Right lobe of liver (tissue), 6 donors: ENCODE measurements around the gene WDR35. TPM values are rescaled to one million over a fixed set of nuclear protein-coding genes. Genes with fewer than 3 reads are reported as not detected.

Source experiments
- ATAC-seq, 4 donors: fragments of 200-7000 bp; cut with Tn5 transposase; one replicate each; pipeline ENCODE4 v1.9.1; 2020; ENCODE audit warnings: mild to moderate bottlenecking in 4 of 4, moderate library complexity in 4 of 4
- DNase-seq, 3 donors: peaks; one replicate each; pipeline ENCODE4 v3.0.0-alpha.2; 2020
- H3K27ac ChIP-seq, 3 donors: fragments of 200-600 bp; one replicate each; pipeline ENCODE4 v1.8.0; 2022
- H3K27me3 ChIP-seq, 2 donors: fragments of 200-600 bp; one replicate each; pipeline ENCODE4 v1.8.0; 2022
- H3K36me3 ChIP-seq, 4 donors: fragments of 200-600 bp; sonication (generic) in 1 of 4; one replicate each; pipeline versions ENCODE4 v1.5.1 to v1.8.0; 2017 to 2022; ENCODE audit warnings: control low read depth in 1 of 4
- H3K4me1 ChIP-seq, 4 donors: fragments of 200-600 bp; sonication (generic) in 1 of 4; one replicate each; pipeline versions ENCODE4 v1.5.1 to v1.8.0; 2017 to 2022; ENCODE audit warnings: control low read depth in 1 of 4
- H3K4me3 ChIP-seq, 3 donors: fragments of 200-600 bp; one replicate each; pipeline ENCODE4 v1.8.0; 2022
- H3K9me3 ChIP-seq, 4 donors: fragments of 200-600 bp; sonication (generic) in 1 of 4; one replicate each; pipeline versions ENCODE4 v1.5.1 to v1.8.0; 2017 to 2022; ENCODE audit warnings: control low read depth in 1 of 4
- CTCF ChIP-seq, 4 donors: fragments of 200-600 bp in 3 of 4; fragments of 450-650 bp in 1 of 4; IDR thresholded peaks; one replicate each; pipeline versions ENCODE4 v1.5.1 to v1.8.0; 2016 to 2022; ENCODE audit warnings: antibody characterized with exemption in 4 of 4, mild to moderate bottlenecking in 2 of 4
- POLR2A ChIP-seq: fragments of 450-650 bp; IDR thresholded peaks from one replicate; pipeline ENCODE4 v1.6.1; 2017; ENCODE audit warnings: antibody characterized with exemption, mild to moderate bottlenecking
- WGBS: methylation state at CpG from one replicate; pipeline ENCODE4 v1.1.6; 2018; ENCODE audit warnings: low coverage, low lambda C conversion rate; ENCODE audit not compliant: insufficient coverage; ENCODE audit errors: missing lambda C conversion rate; 5-methylcytosine and 5-hydroxymethylcytosine counted together
- intact Hi-C, 2 donors: fragments of 100-400 bp; cut with DNase I; formaldehyde crosslinking; loops; one replicate each; pipeline versions ENCODE4 v1.11.2 to v1.14.1; 2022
- total RNA-seq, 6 experiments: library from RNA; depleted of rRNA in 2 of 6; stranded (reverse); fragments of >200 nt in 2 of 6; fragmentation: NEBNext Ultra II Directional in 3 of 6; extraction: Animal tissue kit (Norgen Biotek cat#: 25700) in 3 of 6; gene quantifications; one replicate each; pipeline versions ENCODE4 v1.1.0 to v1.2.4, GENCODE V29; 2016 to 2023
- donor health status: DM: no; HTN: yes; CAD: no.
- donor health status: DM: no; HTN: no; CAD: no.
- donor health status: DM: no; HTN: no; CAD: no.
- donor health status: DM: no; HTN: yes; CAD: no.
- donor health status: DM: no; HTN: yes; CAD: no.

Gene WDR35
- total RNA-seq, 6 experiments from 2014 or later: 1.2 to 3.3 (median 2.5) TPM

- Histone ChIP-seq H3K27ac (no peak overlapping the region), H3K27me3 (peaks cover 0 to 8% of the 10 kb centered on the region in 2 donors), H3K4me3 (peak overlapping the region in 1 of 3 donors; percentile 51), H3K36me3 (no peaks in the 10 kb centered on the region), H3K4me1 (peaks cover 0 to 5% (median 0%) of the 10 kb centered on the region in 4 donors), H3K9me3 (no peaks in the 10 kb centered on the region)
- ATAC-seq: no peak
- no peak for DNase-seq
- intact Hi-C loops: loop anchor here in 1 of 2 donors (5.0 kb wide), 1 partner anchor 84 kb away; no protein-coding TSS in a partner anchor
- 58% methylated on average over 12 of the region's 15 CpGs for WGBS
- TF ChIP-seq POLR2A: no peak
- TF ChIP-seq CTCF (IDR thresholded peaks at IDR 0.05): no peak
Measured at GRCh38 chr2:20013126-20013849, 23.4 kb upstream of the WDR35 start.

DNA sequence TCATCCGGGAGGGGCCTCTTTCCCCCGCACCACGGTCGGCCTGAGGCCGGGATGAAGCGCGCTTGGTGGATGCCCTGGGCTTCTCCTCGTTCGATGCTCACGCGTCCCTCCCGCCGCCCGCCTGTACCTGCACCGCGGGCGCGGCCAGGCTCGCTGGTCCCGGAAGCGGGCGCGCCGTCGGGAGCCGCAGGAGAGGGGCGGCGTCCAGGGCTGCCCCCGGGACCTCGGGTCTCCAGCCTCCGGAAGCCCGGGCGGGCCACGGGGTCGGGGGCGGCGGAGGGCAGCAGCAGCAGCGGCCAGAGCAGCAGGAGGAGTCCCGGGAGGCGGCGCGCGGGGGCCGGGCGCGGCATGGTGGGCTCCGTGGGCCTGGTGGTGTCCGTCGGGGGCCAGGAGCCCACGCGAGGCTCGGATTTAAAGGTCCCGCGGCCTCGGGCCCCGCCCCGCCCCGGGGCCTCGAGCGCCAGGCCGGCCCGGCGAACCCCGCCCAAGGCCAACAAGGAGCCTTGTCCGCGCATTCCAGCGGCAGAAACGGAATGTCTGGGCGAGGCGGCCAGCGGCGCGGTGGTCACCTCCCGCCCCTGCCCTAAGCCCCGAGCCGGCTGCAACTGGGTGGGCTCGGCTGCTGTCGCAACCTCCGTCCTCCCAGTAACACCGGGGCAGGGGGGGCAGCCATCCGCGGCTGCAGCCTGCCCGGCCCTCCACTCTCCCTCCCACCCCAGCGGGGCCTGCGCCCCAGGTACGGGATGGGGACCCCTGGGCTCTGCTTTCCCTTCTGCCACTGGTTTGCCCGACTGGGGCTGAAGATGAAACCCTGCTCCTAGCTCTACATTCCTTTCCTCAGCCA is 22.6 kb upstream of the WDR35 start, which contains the start of gene MATN3:
Gene MATN3 (minus strand): TSS at position 387 of the 844 bp plus-strand sequence. CDS start 37 bp downstream, at position 350.
- 4% methylated on average over 5 of the region's 87 CpGs for WGBS
- DNase-seq: peak in 2 of 3 donors; percentile 46 to 48
- Histone ChIP-seq H3K36me3 (no peaks in the 10 kb centered on the region), H3K4me3 (peak within 1 kb of the TSS; percentile 22 to 51 (median 41)), H3K27ac (no peak within 1 kb of the TSS), H3K27me3 (peaks cover 0 to 8% of the 10 kb centered on the region in 2 donors), H3K9me3 (no peaks in the 10 kb centered on the region), H3K4me1 (peaks cover 0 to 5% (median 0%) of the 10 kb centered on the region in 4 donors)
- intact Hi-C loops: loop anchor here in 1 of 2 donors (5.0 kb wide), 1 partner anchor 85 kb away; no protein-coding TSS in a partner anchor
- peak; percentile 70 to 86 (median 72) for ATAC-seq
- TF ChIP-seq POLR2A: no peak
- TF ChIP-seq CTCF (IDR thresholded peaks at IDR 0.05): no peak

- H3K36me3 ChIP-seq: no peaks in the 10 kb centered on the region
- 52% methylated on average over 4 of the region's 4 CpGs for WGBS
- H3K9me3 ChIP-seq: no peaks in the 10 kb centered on the region
- no peak for TF ChIP-seq CTCF (IDR thresholded peaks at IDR 0.05)
- TF ChIP-seq POLR2A: no peak
- DNase-seq (no peak), ATAC-seq (no peak)
- H3K27me3 ChIP-seq: peaks cover 0 to 8% of the 10 kb centered on the region in 2 donors
- peaks cover 0 to 5% (median 0%) of the 10 kb centered on the region in 4 donors for H3K4me1 ChIP-seq
- H3K4me3 ChIP-seq: peak overlapping the region in 2 of 3 donors; percentile 41 to 51
- intact Hi-C loops: loop anchor here in 1 of 2 donors (5.0 kb wide), 1 partner anchor 85 kb away; no protein-coding TSS in a partner anchor
- H3K27ac ChIP-seq: no peak overlapping the region
Measured at GRCh38 chr2:20012032-20012281, 22.1 kb upstream of the WDR35 start.

- H3K27ac ChIP-seq: no peak overlapping the region
- no peak for ATAC-seq
- H3K36me3 ChIP-seq: no peaks in the 10 kb centered on the region
- no peak for TF ChIP-seq POLR2A
- no peak for TF ChIP-seq CTCF (IDR thresholded peaks at IDR 0.05)
- H3K27me3 ChIP-seq: peaks cover 0 to 8% of the 10 kb centered on the region in 2 donors
- 83% methylated on average over 9 of the region's 14 CpGs for WGBS
- intact Hi-C loops: loop anchor here in 1 of 2 donors (5.0 kb wide), 1 partner anchor 86 kb away; no protein-coding TSS in a partner anchor
- H3K9me3 ChIP-seq: no peaks in the 10 kb centered on the region
- H3K4me3 ChIP-seq: no peak overlapping the region
- no peak for DNase-seq
- H3K4me1 ChIP-seq: peaks cover 0 to 5% (median 0%) of the 10 kb centered on the region in 4 donors
Measured at GRCh38 chr2:20011276-20012031, 21.5 kb upstream of the WDR35 start.
